ENCODE measurements around the gene TMEFF2. TPM values are rescaled to one million over a fixed set of nuclear protein-coding genes. Genes with fewer than 3 reads are reported as not detected.

Gene TMEFF2
- total RNA-seq, 4 donors from 2014 or later = 1.5 TPM; not detected in 3

DNA sequence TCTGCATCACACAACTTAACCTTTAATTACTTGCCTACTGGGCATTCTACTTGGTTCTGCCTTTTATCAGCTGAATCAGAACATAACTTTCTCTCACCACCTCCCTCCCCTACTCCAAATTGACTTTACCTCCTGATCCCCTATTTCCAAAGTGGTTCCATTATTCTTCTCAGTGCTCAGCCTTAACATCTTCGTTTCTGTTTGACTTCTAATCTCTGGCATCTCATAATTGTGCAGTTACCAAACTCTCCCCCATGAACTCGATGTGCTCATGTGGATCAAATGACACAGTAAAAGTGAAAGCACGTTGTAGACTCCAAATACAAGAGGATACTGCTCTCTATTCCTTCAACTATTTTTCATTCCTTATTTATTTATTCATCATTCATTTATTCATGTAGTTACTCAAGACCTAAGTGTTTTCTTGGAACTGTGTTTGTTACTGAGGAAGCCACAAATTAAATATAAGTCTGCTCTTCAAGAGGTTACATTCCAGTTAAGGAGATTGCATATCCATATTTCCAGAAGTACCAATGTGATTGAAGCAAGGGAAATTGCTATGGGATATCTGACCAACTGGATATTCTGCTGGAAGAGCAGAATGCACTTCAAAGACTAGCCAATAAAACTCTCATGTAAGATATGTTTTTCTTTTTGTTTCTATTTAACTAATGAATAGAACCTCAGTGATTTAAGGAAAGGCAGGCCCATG is 158.8 kb downstream of the TMEFF2 start:
- H3K27ac ChIP-seq = no peak overlapping the region

DNA sequence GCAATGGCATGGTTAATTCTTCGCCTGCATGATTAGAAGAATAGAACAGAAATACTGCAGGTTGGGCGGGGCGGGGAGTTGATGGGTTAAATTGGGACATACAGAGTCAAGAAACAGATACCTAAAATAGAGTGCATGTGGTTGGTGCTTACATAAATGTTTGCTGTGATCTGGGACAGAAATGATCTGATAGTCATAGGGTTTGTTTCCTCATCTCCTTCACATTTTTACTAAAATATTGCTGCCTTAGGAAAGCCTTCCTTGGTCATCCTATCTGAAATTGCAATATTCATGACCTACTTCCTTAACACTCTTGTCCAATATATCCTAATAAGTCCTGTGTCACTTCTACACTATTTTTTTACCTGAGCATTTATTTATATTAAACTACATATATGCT is 163.9 kb downstream of the TMEFF2 start:
- no peak for DNase-seq
- Histone ChIP-seq H3K9me3 (no peaks in the 10 kb centered on the region), H3K4me1 (no peaks in the 10 kb centered on the region), H3K27ac (no peak overlapping the region), H3K36me3 (no peaks in the 10 kb centered on the region), H3K4me3 (no peak overlapping the region), H3K27me3 (no peaks in the 10 kb centered on the region)
- TF ChIP-seq, protein P1, sequence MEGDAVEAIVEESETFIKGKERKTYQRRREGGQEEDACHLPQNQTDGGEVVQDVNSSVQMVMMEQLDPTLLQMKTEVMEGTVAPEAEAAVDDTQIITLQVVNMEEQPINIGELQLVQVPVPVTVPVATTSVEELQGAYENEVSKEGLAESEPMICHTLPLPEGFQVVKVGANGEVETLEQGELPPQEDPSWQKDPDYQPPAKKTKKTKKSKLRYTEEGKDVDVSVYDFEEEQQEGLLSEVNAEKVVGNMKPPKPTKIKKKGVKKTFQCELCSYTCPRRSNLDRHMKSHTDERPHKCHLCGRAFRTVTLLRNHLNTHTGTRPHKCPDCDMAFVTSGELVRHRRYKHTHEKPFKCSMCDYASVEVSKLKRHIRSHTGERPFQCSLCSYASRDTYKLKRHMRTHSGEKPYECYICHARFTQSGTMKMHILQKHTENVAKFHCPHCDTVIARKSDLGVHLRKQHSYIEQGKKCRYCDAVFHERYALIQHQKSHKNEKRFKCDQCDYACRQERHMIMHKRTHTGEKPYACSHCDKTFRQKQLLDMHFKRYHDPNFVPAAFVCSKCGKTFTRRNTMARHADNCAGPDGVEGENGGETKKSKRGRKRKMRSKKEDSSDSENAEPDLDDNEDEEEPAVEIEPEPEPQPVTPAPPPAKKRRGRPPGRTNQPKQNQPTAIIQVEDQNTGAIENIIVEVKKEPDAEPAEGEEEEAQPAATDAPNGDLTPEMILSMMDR (IDR thresholded peaks at IDR 0.05) = no peak
- no peak for TF ChIP-seq POLR2A (IDR thresholded peaks at IDR 0.05)
- intact Hi-C loops (cut with DNase I; ENCODE audit: low total_unique reads) = no loop called here

More for the DNA sequence above, 158.8 kb downstream of the TMEFF2 start:
- DNase-seq = no peak
- H3K36me3 ChIP-seq = no peaks in the 10 kb centered on the region
- H3K4me3 ChIP-seq = no peak overlapping the region
- H3K27me3 ChIP-seq = no peaks in the 10 kb centered on the region
- H3K9me3 ChIP-seq = no peaks in the 10 kb centered on the region
- no peaks in the 10 kb centered on the region for H3K4me1 ChIP-seq
- intact Hi-C loops (cut with DNase I; ENCODE audit: low total_unique reads) = no loop called here
- TF ChIP-seq POLR2A (IDR thresholded peaks at IDR 0.05) = no peak
- TF ChIP-seq, protein P1 (IDR thresholded peaks at IDR 0.05) = no peak

DNA sequence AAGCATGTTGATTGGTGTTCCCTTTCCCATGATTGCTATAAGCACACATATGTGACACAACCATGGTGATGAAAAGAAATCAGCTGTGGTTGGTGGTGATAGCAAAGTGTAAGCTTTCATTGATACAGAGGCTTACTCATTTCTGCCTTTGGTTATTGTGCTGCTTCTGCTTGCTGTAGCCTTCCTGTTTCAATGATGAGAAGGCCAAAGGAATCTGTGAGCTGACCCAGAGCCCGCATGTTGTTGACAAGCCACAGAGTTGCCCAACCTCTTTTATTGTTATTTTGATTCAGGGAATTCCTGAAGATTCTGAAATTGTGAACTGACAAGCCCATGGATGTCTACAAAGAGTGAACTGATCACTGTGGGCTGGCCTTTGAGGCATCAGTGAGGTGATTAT is 164.4 kb downstream of the TMEFF2 start:
- TF ChIP-seq, protein P1 (IDR thresholded peaks at IDR 0.05) = no peak
- no peak for TF ChIP-seq POLR2A (IDR thresholded peaks at IDR 0.05)
- Histone ChIP-seq H3K4me3 (no peak overlapping the region), H3K27me3 (no peaks in the 10 kb centered on the region), H3K9me3 (no peaks in the 10 kb centered on the region), H3K4me1 (no peaks in the 10 kb centered on the region), H3K36me3 (no peaks in the 10 kb centered on the region), H3K27ac (no peak overlapping the region)
- no peak for DNase-seq
- intact Hi-C loops (cut with DNase I; ENCODE audit: low total_unique reads) = no loop called here

DNA sequence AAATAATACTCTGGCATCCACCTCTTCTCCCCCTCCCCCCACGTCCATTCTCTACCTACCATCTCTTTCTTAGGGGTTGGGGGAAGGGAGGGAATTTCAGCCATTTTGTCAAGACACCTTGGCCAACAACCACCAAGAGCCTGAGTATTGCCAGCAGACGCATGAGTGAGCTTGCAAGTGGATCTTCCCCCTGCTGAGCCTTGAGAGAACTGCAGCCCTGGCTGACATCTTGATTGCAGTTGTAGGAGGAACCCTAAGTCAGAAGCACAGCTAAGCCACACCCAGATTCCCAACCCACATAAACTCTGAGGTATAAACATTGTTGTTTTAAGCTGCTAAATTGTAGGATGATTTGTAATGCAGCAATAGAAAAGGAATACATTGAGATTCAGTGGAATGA is 165.6 kb downstream of the TMEFF2 start:
- H3K27ac ChIP-seq = no peak overlapping the region
- H3K4me3 ChIP-seq = no peak overlapping the region
- intact Hi-C loops (cut with DNase I; ENCODE audit: low total_unique reads) = no loop called here
- TF ChIP-seq, protein P1 (IDR thresholded peaks at IDR 0.05) = no peak
- TF ChIP-seq POLR2A (IDR thresholded peaks at IDR 0.05) = no peak
- no peaks in the 10 kb centered on the region for H3K27me3 ChIP-seq
- no peaks in the 10 kb centered on the region for H3K36me3 ChIP-seq
- no peak for DNase-seq
- no peaks in the 10 kb centered on the region for H3K9me3 ChIP-seq
- H3K4me1 ChIP-seq = no peaks in the 10 kb centered on the region

DNA sequence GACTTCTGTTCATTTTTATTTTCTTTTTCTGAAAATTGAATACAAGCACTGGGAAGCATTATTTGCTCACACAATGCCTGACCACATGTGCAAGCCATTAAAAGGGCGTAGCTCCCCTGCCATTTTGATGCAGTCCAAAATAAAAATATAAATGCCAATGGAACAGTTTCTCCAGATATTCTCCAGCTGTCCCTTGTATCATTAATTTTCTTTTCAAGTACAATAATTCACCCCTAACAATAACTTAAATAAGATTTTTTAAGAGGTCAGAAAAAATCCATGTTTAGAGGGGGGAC is 168.0 kb downstream of the TMEFF2 start:
- no peak for DNase-seq
- intact Hi-C loops (cut with DNase I; ENCODE audit: low total_unique reads) = no loop called here
- no peaks in the 10 kb centered on the region for H3K27me3 ChIP-seq
- H3K27ac ChIP-seq = peak overlapping the region in 1 of 2 donors; percentile 31
- TF ChIP-seq, protein P1 (IDR thresholded peaks at IDR 0.05) = no peak
- no peak for TF ChIP-seq POLR2A (IDR thresholded peaks at IDR 0.05)
- no peaks in the 10 kb centered on the region for H3K4me1 ChIP-seq
- no peaks in the 10 kb centered on the region for H3K9me3 ChIP-seq
- H3K4me3 ChIP-seq = no peak overlapping the region
- H3K36me3 ChIP-seq = no peaks in the 10 kb centered on the region
